H1 (cell line): Measurements from ENCODE around the gene GALNT2. TPM values are rescaled to one million over a fixed set of nuclear protein-coding genes. Genes with fewer than 3 reads are reported as not detected.

ENCODE experiments used
- CTCF ChIA-PET: fragments of 300-600 bp; sonication (Branson Sonifier 250); formaldehyde crosslinking; loops from one replicate; lab custom pipeline; 2021; ENCODE audit not compliant: partially characterized antibody; lab: Charles Lee
- POLR2A ChIA-PET: fragments of 300-600 bp; sonication (Branson Sonifier 250); formaldehyde crosslinking; loops from one replicate; lab custom pipeline; 2021; ENCODE audit warnings: inconsistent platforms; ENCODE audit not compliant: partially characterized antibody; lab: Charles Lee
- DNase-seq, 2 experiments: peaks; one replicate each; pipeline versions ENCODE4 v3.0.0 to v3.0.0-alpha.2; 2010 to 2022; ENCODE audit warnings: low spot score in 2 of 2, low read depth in 1 of 2, mixed read lengths in 1 of 2
- FAIRE-seq: peaks from 2 replicates; lab custom pipeline; 2011; peaks lifted over from hg19 to GRCh38; lab: Jason Lieb, UNC
- H2AFZ ChIP-seq: 2 replicates; pipeline ENCODE4 v1.8.1; 2012; ENCODE audit warnings: low read length, inconsistent platforms
- H2AK5ac ChIP-seq: 2 replicates; pipeline ENCODE4 v1.6.1; 2013; ENCODE audit warnings: low read depth, low read length
- H2BK120ac ChIP-seq: replicated peaks from 2 replicates; pipeline ENCODE3; 2013; ENCODE audit warnings: low read depth, low read length, inconsistent platforms
- H2BK12ac ChIP-seq: 2 replicates; pipeline ENCODE4 v1.6.1; 2013; ENCODE audit warnings: low read depth, low read length
- H2BK15ac ChIP-seq: 2 replicates; pipeline ENCODE4 v1.6.1; 2013; ENCODE audit warnings: low read length
- H2BK20ac ChIP-seq: 2 replicates; pipeline ENCODE4 v1.6.1; 2013; ENCODE audit warnings: low read length
- H2BK5ac ChIP-seq: 2 replicates; pipeline ENCODE4 v1.6.1; 2013; ENCODE audit warnings: low read depth, low read length
- H3K14ac ChIP-seq: 2 replicates; pipeline ENCODE4 v1.6.1; 2013; ENCODE audit warnings: inconsistent platforms; ENCODE audit not compliant: insufficient read length
- H3K18ac ChIP-seq: 2 replicates; pipeline ENCODE4 v1.6.1; 2013; ENCODE audit warnings: low read length; ENCODE audit errors: extremely low read depth
- H3K23ac ChIP-seq: 2 replicates; pipeline ENCODE4 v1.6.1; 2013; ENCODE audit warnings: inconsistent platforms; ENCODE audit not compliant: insufficient read length
- H3K23me2 ChIP-seq: 2 replicates; pipeline ENCODE4 v1.6.1; 2013; ENCODE audit warnings: low read depth, low read length
- H3K27ac ChIP-seq: 2 replicates; pipeline ENCODE4 v1.6.1; 2011; ENCODE audit warnings: low read depth, low read length, inconsistent platforms
- H3K27me3 ChIP-seq, 4 experiments: replicated peaks in 1 of 4; 1 replicate in 1 of 4; 2 replicates in 3 of 4; pipeline versions ENCODE4 v1.6.1 to v1.8.1; 2011 to 2013; ENCODE audit warnings: low read length in 3 of 4, mild to moderate bottlenecking in 3 of 4, inconsistent platforms in 2 of 4, mixed read lengths in 2 of 4, moderate library complexity in 1 of 4; ENCODE audit not compliant: control insufficient read depth in 3 of 4, insufficient read depth in 3 of 4; ENCODE audit errors: extremely low read depth in 1 of 4
- H3K36me3 ChIP-seq, 4 experiments: 2 replicates each; pipeline versions ENCODE4 v1.6.1 to v1.8.1; 2011 to 2013; ENCODE audit warnings: mild to moderate bottlenecking in 4 of 4, low read length in 3 of 4, moderate library complexity in 2 of 4, control low read depth in 1 of 4, inconsistent platforms in 1 of 4; ENCODE audit not compliant: insufficient read depth in 4 of 4, control insufficient read depth in 2 of 4
- H3K4ac ChIP-seq: replicated peaks from 2 replicates; pipeline ENCODE3; 2013; ENCODE audit warnings: low read length, low read depth, mixed read lengths, inconsistent platforms; ENCODE audit not compliant: insufficient read length
- H3K4me1 ChIP-seq, 4 experiments: replicated peaks in 1 of 4; 1 replicate in 1 of 4; 2 replicates in 3 of 4; pipeline versions ENCODE4 v1.6.1 to v1.8.1; 2011 to 2013; ENCODE audit warnings: low read length in 3 of 4, inconsistent platforms in 2 of 4, mixed read lengths in 1 of 4; ENCODE audit not compliant: insufficient read depth in 4 of 4, control insufficient read depth in 3 of 4
- H3K4me2 ChIP-seq, 2 experiments: 2 replicates each; pipeline versions ENCODE4 v1.6.1 to v1.8.1; 2011 to 2013; ENCODE audit warnings: low read depth in 2 of 2, low read length in 2 of 2, control low read depth in 1 of 2, inconsistent platforms in 1 of 2, mild to moderate bottlenecking in 1 of 2; ENCODE audit not compliant: insufficient read depth in 1 of 2
- H3K4me3 ChIP-seq, 4 experiments: fragments of 200-600, 300-600 bp in 1 of 4; sonication (generic), shearing (Covaris generic), sonication (Bioruptor Twin) in 1 of 4; 2 replicates each; pipeline versions ENCODE4 v1.5.1 to v1.8.1; 2011 to 2016; ENCODE audit warnings: low read length in 4 of 4, low read depth in 3 of 4, control low read depth in 2 of 4, inconsistent platforms in 2 of 4, mild to moderate bottlenecking in 2 of 4, mixed read lengths in 1 of 4, moderate library complexity in 1 of 4; ENCODE audit not compliant: insufficient read depth in 2 of 4; ENCODE audit errors: extremely low read depth in 1 of 4
- H3K56ac ChIP-seq: replicated peaks from 2 replicates; pipeline ENCODE3; 2013; ENCODE audit warnings: low read depth, mild to moderate bottlenecking, mixed read lengths, low read length, inconsistent platforms; ENCODE audit not compliant: insufficient read length
- H3K79me1 ChIP-seq: 2 replicates; pipeline ENCODE4 v1.6.1; 2013; ENCODE audit warnings: low read depth, low read length, control low read depth
- H3K79me2 ChIP-seq, 2 experiments: 2 replicates each; pipeline versions ENCODE4 v1.6.1 to v1.8.1; 2012 to 2013; ENCODE audit warnings: low read length in 2 of 2, mild to moderate bottlenecking in 2 of 2, inconsistent platforms in 1 of 2; ENCODE audit not compliant: insufficient read depth in 2 of 2, control insufficient read depth in 1 of 2
- H3K9ac ChIP-seq, 4 experiments: replicated peaks in 1 of 4; 1 replicate in 1 of 4; 2 replicates in 3 of 4; pipeline versions ENCODE4 v1.6.1 to v1.8.1; 2011 to 2013; ENCODE audit warnings: low read depth in 3 of 4, low read length in 3 of 4, control low read depth in 2 of 4, mild to moderate bottlenecking in 2 of 4, moderate library complexity in 2 of 4, inconsistent platforms in 1 of 4; ENCODE audit errors: extremely low read depth in 1 of 4
- H3K9me3 ChIP-seq, 2 experiments: 2 replicates each; pipeline versions ENCODE4 v1.6.1 to v1.8.1; 2012 to 2013; ENCODE audit warnings: mild to moderate bottlenecking in 2 of 2, moderate library complexity in 2 of 2, control low read depth in 1 of 2, inconsistent platforms in 1 of 2, low read depth in 1 of 2, low read length in 1 of 2, mixed read lengths in 1 of 2; ENCODE audit not compliant: insufficient read depth in 2 of 2
- H4K20me1 ChIP-seq, 2 experiments: replicated peaks in 1 of 2; 2 replicates each; pipeline versions ENCODE3 to v1.8.1; 2011 to 2013; ENCODE audit warnings: inconsistent platforms in 2 of 2, low read length in 2 of 2, mild to moderate bottlenecking in 1 of 2; ENCODE audit not compliant: insufficient read depth in 2 of 2, control insufficient read depth in 1 of 2
- H4K5ac ChIP-seq: 2 replicates; pipeline ENCODE4 v1.6.1; 2013; ENCODE audit warnings: low read length, low read depth, mixed read lengths, inconsistent platforms; ENCODE audit not compliant: insufficient read length
- H4K8ac ChIP-seq: 2 replicates; pipeline ENCODE4 v1.8.0; 2013; ENCODE audit warnings: mild to moderate bottlenecking, moderate library complexity, low read length, inconsistent platforms; ENCODE audit not compliant: insufficient read depth; ENCODE audit errors: extremely low read depth
- H4K91ac ChIP-seq: replicated peaks from 2 replicates; pipeline ENCODE3; 2013; ENCODE audit warnings: low read length, mixed read lengths, inconsistent platforms; ENCODE audit not compliant: insufficient read length
- BRCA1 ChIP-seq: IDR thresholded peaks from 2 replicates; pipeline ENCODE4 v1.6.1; 2012; ENCODE audit warnings: low read depth, low read length, improper control_type of control experiment
- CHD2 ChIP-seq: IDR thresholded peaks from 2 replicates; pipeline ENCODE4 v1.6.1; 2012; ENCODE audit warnings: low read length, improper control_type of control experiment
- FOSL1 ChIP-seq: IDR thresholded peaks from 2 replicates; pipeline ENCODE4 v1.6.1; 2011; ENCODE audit warnings: mild to moderate bottlenecking, low read depth, low read length, moderate library complexity; ENCODE audit not compliant: insufficient read depth
- HDAC2 ChIP-seq, 2 experiments: fragments of 300-600 bp in 1 of 2; sonication (generic) in 1 of 2; IDR thresholded peaks; 2 replicates each; pipeline ENCODE4 v1.6.1; 2011 to 2012; ENCODE audit warnings: low read depth in 2 of 2, low read length in 2 of 2, mild to moderate bottlenecking in 2 of 2, moderate library complexity in 2 of 2, borderline replicate concordance in 1 of 2, inconsistent platforms in 1 of 2
- KDM1A ChIP-seq: fragments of 200-600, 300-600 bp; sonication (generic); IDR thresholded peaks from 2 replicates; pipeline ENCODE4 v1.7.1; 2016; ENCODE audit warnings: mild to moderate bottlenecking, low read length, borderline replicate concordance
- KDM4A ChIP-seq: IDR thresholded peaks from one replicate; pipeline ENCODE4 v1.7.1; 2012; ENCODE audit warnings: low read depth, mild to moderate bottlenecking, moderate library complexity, low read length, inconsistent platforms; ENCODE audit not compliant: severe bottlenecking
- NANOG ChIP-seq: IDR thresholded peaks from 2 replicates; pipeline ENCODE4 v1.6.1; 2011; ENCODE audit warnings: low read length, low read depth, mild to moderate bottlenecking, inconsistent platforms; ENCODE audit not compliant: insufficient read depth, poor library complexity, severe bottlenecking
- RBBP5 ChIP-seq: IDR thresholded peaks from 2 replicates; pipeline ENCODE4 v1.7.1; 2012; ENCODE audit warnings: low read depth, mild to moderate bottlenecking, inconsistent platforms, low read length, moderate library complexity, borderline replicate concordance
- SRF ChIP-seq: IDR thresholded peaks from 2 replicates; pipeline ENCODE4 v1.6.1; 2011; ENCODE audit warnings: mild to moderate bottlenecking, low read depth, low read length, moderate library complexity
- YY1 ChIP-seq: IDR thresholded peaks from 2 replicates; pipeline ENCODE4 v1.6.1; 2011; ENCODE audit warnings: low read depth, mild to moderate bottlenecking, low read length
- WGBS, 2 experiments: shearing (Covaris generic) in 1 of 2; methylation state at CpG; one replicate each; pipeline versions ENCODE4 v1.1.6 to v1.1.7; 2013 to 2015; ENCODE audit warnings: low lambda C conversion rate in 2 of 2, mixed read lengths in 2 of 2, inconsistent platforms in 1 of 2, low coverage in 1 of 2, missing lambda C conversion rate in 1 of 2; ENCODE audit not compliant: insufficient replicate concordance in 2 of 2, insufficient coverage in 1 of 2, insufficient read length in 1 of 2; ENCODE audit errors: extremely low coverage in 1 of 2, missing lambda C conversion rate in 1 of 2; 5-methylcytosine and 5-hydroxymethylcytosine counted together
- polyA plus RNA-seq, 7 experiments: library from polyadenylated mRNA; depleted of rRNA in 3 of 7; stranded (reverse) in 5 of 7; unstranded in 2 of 7; fragments of >200 nt in 5 of 7; fragments of 200-250 nt in 2 of 7; gene quantifications; 1 replicate in 5 of 7; 2 replicates in 1 of 7; 4 replicates in 1 of 7; pipeline versions ENCODE4 v1.2.1 to v1.2.3, GENCODE V29; 2011 to 2013; ENCODE audit warnings: missing spikeins in 2 of 7, mixed read lengths in 2 of 7
- total RNA-seq: library from RNA; stranded (reverse); fragmentation: NEBNext Ultra II Directional; extraction: Animal tissue kit (Norgen Biotek cat#: 25700); gene quantifications from 2 replicates; pipeline ENCODE4 v1.2.1, GENCODE V29; 2021

The GALNT2 gene
- total and polyA plus RNA-seq, 2 of the 8 experiments (the other 6 are each of a cell fraction or from before 2014, with no cell fraction given), result 34.5 to 75.3 TPM

GRCh38 chr1:230267338-230268065 is 200.5 kb downstream of the GALNT2 start:
- no peak overlapping the region for H3K56ac ChIP-seq
- CTCF ChIA-PET, result interaction anchor here (0.9 to 1.7 kb wide), 13 partner anchors 8 to 615 kb away, joined by 3 to 6 read pairs (median 4); no protein-coding TSS in a partner anchor
- TF ChIP-seq BRCA1, result no peak
- no peak for TF ChIP-seq NANOG
- TF ChIP-seq HDAC2 (IDR thresholded peaks at IDR 0.05; ENCODE audit: borderline replicate concordance in 1 of 2, low read depth in 2 of 2, low read length in 2 of 2), result no peak
- no peak for TF ChIP-seq RBBP5
- no peak for TF ChIP-seq KDM1A
- no peak for TF ChIP-seq SRF
- TF ChIP-seq KDM4A, result no peak
- no peak for TF ChIP-seq FOSL1
- TF ChIP-seq CHD2, result no peak
- no peak for TF ChIP-seq YY1

More at GRCh38 chr1:230267338-230268065, 200.5 kb downstream of the GALNT2 start:
- H2BK120ac ChIP-seq, result no peak overlapping the region
- peak overlapping the region; percentile 4; the same call in 1 of the 2 replicates for H3K27ac ChIP-seq
- H2BK12ac ChIP-seq, result no peak overlapping the region
- FAIRE-seq (no peak), DNase-seq (no peak)
- no peak overlapping the region for H4K91ac ChIP-seq
- H3K14ac ChIP-seq, result no peak overlapping the region
- POLR2A ChIA-PET, result no interaction called here
- no peaks in the 10 kb centered on the region for H3K27me3 ChIP-seq
- H2BK20ac ChIP-seq, result no peak overlapping the region
- H4K8ac ChIP-seq, result no peak overlapping the region
- H3K23ac ChIP-seq, result no peak overlapping the region
- no peak overlapping the region for H4K5ac ChIP-seq
- no peaks in the 10 kb centered on the region for H4K20me1 ChIP-seq
- no peak overlapping the region for H3K4me2 ChIP-seq
- H3K36me3 ChIP-seq, result peaks cover 0 to 13% (median 11%) of the 10 kb centered on the region in 4 experiments; a peak in 6 of 8 replicates
- no peaks in the 10 kb centered on the region for H3K9me3 ChIP-seq
- no peaks in the 10 kb centered on the region; the same call in 1 of the 2 replicates for H3K79me1 ChIP-seq
- no peaks in the 10 kb centered on the region for H3K79me2 ChIP-seq
- no peak overlapping the region for H2AK5ac ChIP-seq
- WGBS, 2 experiments, result 90% methylated on average over 17 of the region's 17 CpGs; no CpG with 5 or more reads in 1 of the 2 experiments
- H3K9ac ChIP-seq, result no peak overlapping the region
- H2BK5ac ChIP-seq, result no peak overlapping the region
- H3K4ac ChIP-seq, result no peak overlapping the region
- peaks cover 0 to 5% (median 1%) of the 10 kb centered on the region in 4 experiments; a peak in 3 of 7 replicates for H3K4me1 ChIP-seq
- H3K23me2 ChIP-seq, result no peaks in the 10 kb centered on the region
- no peak overlapping the region for H3K4me3 ChIP-seq
- H2BK15ac ChIP-seq, result no peak overlapping the region
- no peak overlapping the region for H2AFZ ChIP-seq
- no peak overlapping the region for H3K18ac ChIP-seq
